Measurements from ENCODE around the gene TMEM63C.
A peak's percentile ranks its signal among the peaks of the same experiment; 100 is the strongest.

TMEM63C gene

DNA sequence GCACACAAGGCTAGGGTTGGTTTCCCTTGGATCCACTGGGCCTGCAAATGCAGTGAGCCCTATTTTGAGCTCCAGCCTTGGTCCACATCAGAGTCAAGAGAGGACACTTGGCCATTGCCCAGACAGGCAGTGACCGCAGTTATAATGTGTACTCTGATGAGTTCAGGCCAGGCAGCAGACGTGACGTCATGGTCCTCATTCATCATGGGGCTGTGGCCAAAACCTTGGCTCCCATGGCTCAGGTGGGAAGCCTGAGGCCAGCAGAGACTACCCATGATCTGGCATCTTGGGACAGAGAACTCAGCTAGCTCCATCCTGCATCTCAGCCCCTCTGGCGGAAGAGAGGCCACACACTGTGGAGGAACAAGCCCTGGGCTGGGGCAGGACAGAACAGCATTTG lies 16.4 kb downstream of the TMEM63C start:
- no peak for DNase-seq (ENCODE audit: low read depth in 3 of 3)

DNA sequence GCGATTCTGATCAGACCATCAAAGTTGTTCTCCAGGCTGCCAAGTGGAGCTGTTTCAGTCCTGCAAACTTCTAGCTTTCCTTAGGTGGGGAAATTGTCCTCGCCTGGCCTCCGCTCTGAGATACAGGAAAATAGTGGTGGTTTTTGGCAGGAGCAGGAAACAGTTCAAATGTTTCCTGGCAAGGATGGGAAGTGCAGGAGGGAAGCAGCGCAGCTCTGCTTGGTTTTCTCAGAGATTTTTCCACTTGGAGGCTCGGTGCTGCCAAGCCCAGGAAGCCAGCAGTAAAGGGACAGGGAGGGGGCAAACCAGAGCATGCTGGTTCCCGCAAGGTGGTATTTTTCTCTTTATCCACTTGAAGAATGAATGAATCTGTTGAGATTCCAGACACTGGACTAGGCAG lies 17.0 kb downstream of the TMEM63C start:
- no peak for DNase-seq (ENCODE audit: low read depth in 3 of 3)

DNA sequence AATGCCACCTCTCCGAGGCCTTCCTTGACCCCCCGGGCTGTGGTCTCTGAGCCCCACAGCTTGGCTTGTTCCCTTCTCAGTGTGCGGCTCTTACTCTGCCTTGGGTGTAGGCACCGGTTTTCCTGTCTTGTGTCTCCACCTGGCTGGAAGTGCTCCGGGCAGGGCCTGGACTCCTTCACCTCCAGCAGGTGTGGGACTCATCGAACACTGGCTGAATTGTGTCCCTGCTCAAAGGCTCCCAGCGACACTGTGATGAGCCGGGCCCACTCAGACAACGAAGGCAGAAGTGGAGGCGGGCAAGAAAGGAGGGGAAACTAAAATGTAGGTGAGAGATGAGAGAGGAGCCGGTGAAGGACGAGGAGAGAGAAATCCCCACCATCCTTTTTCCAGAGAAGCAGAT lies 18.0 kb downstream of the TMEM63C start:
- no peak for DNase-seq (ENCODE audit: low read depth in 3 of 3)

DNA sequence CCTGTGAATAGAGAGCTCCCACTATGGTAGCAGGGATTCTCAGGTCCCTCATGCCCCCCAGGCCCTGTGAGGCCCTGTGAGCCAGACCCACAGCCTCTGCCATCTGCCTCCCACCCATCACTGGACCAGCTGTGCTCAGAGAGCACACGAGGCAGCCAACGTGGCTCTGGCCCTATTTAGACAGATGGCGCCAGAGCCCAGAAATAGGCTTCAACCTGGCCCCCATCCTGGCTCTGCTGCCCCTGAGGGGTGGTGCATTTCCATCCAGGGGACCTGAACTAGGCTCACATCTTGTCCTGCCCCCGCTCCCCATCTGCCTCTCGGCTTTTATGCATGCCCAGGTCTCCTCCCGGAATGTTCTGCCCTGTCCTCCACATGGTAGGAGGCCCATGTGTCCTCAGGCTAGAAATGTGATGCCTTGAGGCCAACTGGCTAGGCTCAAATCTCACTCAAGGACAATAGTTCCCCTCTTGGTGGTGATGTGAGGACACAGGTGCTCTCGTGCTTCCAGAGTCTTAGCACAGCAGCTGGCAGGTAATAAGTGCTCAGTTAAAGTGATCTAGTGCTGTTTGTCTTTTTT lies 18.9 kb downstream of the TMEM63C start:
- no peak for DNase-seq (ENCODE audit: low read depth in 3 of 3)

DNA sequence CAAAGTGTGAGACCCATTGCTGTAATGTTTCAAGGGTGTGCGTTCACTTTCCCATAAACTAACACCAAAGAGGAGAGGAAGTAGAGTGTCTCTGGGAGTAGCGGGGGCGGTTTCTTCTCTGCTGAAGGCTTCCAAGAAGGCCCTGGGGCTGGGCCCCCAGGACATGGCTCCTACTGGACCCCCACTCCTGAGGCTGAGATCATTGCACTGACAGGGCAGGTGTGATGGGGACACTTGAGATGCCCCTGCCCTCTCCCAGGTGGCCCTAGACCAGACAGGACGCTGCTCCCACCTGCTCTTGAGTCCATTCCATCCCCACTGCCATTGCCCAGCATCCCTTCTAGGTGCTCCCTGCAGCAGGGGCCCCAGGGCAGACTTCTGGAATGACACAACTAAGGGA lies 20.1 kb downstream of the TMEM63C start:
- no peak for DNase-seq (ENCODE audit: low read depth in 3 of 3)

DNA sequence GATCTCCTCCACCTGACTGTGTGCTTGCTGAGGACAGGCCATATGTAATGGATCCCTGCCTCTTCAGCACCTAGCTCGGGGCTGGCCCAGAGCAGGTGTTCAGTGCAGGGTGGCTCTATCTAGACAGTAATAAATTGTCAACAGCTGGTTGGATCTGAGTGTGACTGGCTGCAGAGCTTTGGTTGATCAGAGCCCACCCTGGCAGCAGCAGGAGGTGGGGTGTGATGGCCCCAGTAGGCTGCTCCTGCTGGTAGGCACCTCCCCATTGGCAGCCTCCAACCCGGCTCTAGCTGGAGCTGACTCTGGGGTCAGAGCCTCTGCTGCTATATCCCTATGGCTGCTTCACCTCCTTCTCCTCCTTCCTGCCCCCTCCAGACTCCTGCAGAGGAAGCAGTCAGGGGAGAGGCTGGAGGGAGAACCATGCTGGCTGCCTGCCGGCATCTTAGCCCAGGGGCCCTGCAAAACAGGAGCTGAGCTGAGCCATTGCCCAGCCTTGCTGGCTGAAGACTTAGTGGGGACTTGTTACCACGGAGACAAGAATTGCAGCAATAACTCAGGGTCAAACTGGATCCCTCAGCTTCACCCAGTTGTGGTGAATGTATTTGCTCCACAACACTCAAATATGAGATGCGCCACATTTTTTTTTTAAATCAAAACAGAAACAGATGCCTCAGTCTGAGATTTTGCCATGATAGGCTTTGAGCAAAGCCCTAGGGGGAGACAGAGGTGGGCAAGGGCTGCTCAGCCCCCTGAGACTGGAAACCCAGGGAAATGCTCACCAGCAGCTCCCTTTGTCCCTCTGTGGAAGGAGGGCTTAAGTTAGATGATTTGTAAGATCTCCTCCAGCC lies 22.2 kb downstream of the TMEM63C start:
- DNase-seq (ENCODE audit: low read depth in 3 of 3): no peak

DNA sequence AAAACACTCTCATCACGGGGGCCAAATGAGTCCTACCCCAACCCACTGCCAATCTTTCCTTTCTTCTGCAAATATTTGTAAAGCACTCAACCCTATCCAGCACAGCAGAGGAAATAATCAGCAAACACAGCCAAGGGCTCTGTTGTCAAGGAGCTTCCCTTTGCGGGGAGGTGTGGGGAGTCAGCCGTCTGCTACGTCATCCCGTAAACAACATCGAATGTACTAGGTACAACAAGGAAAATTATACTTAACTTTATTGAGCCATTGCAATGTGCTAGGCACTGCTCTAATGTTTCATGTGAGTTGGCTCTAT lies 22.8 kb downstream of the TMEM63C start:
- no peak for DNase-seq (ENCODE audit: low read depth in 3 of 3)

DNA sequence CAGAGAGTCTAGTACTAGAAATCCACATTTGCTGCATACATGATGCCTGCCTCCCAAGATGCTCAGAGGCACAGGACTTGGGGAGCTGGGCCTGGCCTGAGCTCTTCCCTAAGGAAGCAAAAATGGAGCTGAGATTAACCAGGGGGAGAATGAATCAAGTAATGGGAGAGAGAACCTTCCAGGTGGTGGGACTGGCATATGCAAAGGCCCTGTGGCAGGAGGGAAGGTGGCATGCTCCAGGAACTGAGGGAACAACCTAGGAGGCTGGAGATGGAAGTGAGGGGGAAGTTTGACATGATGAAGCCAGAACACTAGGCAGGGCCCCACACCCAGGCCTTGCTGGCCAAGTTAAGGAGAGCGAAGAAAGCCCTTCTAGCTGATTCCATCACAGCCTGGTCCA lies 23.3 kb downstream of the TMEM63C start:
- no peak for DNase-seq (ENCODE audit: low read depth in 3 of 3)

DNA sequence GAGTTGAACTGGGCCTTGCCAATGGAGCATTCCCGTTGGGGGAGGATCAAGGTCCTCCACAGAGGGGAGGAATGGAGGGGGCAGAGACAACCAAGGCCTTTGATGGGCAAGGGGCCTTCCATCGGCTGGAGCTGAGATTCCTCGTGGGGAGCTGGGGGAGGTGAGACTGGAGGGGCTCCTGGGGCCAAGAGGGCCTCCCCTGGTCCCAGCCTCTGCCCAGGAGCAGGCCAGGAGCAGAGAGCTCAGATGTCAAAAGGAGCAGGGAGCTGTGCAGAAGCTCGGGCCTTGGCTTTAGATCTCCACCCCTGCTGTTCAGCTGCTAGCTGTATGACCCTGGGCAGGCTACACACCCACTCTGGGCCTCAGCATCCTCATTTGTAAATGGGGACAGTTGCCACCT lies 24.0 kb downstream of the TMEM63C start:
- no peak for DNase-seq (ENCODE audit: low read depth in 3 of 3)

DNA sequence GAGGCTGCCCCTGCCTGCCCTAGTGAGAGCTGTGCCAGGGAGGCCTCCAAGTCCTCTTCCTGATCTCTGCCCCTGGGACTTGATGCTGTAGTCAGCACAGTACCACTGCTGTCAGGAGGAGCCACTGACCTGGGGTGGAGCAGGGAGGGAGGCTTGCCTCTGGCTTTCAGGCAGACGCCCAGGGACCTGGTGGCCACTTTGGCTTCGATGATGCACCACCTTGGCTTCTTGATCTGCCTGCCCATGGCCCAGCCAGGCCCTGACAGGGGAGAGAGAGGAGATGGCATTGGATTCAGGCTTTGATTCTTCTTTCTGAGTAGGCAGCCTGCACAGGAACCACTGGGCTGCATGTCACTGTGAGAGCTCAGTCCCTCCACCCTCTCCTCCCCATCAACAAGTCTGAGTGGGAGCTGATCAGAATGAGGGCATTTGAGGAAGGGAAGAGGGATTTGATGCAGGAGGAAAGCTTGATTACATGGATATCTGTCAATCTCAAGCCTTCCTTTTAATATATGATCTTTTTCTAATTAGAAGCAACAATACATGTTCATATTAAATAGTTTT lies 24.7 kb downstream of the TMEM63C start:
- DNase-seq (ENCODE audit: low read depth in 3 of 3): no peak

DNA sequence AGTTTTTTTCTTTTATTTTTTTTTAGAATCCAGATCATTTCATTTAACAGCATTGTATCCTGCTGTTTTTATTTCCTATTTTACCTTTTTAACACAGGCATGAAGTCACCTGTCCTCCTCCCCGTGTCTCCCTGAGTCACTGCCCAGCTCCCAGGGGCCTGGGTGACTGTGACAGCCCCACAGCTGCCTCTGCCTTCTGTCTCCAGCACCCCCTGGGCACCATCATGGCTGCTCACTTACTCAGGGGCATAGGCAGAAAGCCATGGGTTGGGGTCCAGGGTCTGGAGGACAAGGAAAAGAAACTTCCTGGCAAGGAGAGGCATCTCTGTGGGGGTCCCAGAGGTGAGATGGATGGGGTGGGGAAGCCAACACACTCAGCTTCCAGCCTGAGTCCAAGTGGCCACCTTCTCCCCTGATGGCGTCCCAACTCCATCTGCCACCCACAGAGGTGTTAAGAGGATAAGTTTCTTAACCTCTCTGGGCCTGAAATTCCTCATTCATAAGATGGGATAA lies 25.3 kb downstream of the TMEM63C start:
- no peak for DNase-seq (ENCODE audit: low read depth in 3 of 3)

DNA sequence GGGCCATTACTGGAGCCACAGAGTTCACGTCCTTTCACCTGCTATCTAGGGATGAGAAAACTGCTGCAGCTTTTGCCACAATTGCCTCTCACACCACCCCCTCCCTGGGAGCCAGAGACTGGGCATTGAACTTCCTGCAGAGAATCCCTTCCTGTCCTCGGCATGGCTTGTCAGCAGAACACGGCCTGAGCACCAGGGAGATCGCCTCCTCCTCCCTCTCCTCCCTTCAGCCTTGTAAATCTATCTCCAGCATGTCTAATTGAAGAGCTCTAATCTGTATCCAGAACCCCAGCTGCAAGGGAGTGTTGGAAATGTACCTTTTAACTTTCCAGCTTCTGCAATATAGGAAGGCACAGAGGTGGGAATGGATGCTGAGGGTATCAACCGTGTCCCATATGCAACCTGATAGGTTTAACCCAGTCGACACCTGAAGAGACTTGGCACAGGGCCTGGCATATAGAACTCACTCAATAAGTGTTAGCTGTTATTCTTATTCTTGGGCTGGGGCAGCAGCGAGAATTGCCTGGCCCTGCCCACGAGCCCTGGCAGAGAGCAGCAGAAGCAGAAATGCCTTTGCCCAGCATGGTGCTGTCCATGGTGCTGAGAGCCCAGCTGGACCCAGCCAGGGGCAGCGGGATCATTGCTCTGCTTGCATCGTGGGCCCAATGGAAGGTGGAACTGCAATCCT lies 26.8 kb downstream of the TMEM63C start:
- DNase-seq (ENCODE audit: low read depth in 3 of 3): peak; percentile 6 to 32 (median 11)

DNA sequence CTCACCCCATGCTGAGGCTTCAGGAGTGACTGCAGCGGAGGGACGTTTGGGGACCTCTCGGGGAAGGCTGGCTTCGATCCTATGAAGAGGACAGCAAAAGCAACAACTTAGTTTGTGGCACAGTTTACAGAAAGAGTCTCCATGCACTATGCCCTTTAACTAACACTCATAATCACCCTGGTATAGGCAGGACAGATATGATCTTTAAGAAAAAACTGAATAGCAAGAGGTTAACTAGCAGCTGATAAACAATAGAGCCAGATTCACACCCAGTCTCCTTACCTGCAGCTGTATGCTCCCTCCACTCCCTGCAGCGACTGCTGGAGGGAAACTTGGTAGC lies 27.4 kb downstream of the TMEM63C start:
- DNase-seq (ENCODE audit: low read depth in 3 of 3): no peak

DNA sequence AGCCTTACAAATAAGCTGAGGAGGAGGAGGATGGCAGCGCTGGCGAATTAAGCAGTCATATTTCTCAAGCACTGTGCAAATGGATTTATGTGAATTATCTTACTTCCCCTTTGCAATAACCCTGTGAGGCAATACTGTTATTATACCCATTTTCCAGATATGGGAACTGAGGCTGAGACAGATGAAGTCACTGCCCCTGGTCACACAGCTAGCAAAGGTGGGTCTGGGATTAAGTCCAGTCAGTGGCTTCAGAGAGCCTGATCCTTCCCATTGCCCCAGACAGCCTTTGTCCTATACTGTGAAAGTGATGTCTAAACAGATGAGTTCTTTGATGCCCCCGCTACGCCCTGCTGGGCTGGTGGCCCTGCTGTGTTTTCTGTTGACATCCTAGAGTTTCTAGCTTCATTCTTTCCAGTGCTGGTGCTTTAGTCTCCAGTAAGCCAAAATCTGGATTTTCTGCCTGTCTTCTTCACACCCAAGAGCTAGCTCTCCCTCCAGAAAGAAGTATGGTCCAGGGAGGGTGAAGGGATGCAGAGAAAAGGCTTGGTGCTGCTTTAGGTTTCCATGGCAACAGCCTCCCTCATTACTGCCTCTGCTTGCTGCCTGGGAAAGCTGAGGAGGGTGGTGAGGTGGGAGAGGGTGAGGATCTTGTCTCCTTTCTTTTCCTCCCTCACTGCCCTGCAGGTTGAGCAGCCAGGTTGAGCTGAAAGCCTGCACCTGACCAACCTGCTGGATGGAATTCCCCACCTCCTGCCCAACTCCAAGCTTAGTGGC lies 30.7 kb downstream of the TMEM63C start:
- no peak for DNase-seq (ENCODE audit: low read depth in 3 of 3)

DNA sequence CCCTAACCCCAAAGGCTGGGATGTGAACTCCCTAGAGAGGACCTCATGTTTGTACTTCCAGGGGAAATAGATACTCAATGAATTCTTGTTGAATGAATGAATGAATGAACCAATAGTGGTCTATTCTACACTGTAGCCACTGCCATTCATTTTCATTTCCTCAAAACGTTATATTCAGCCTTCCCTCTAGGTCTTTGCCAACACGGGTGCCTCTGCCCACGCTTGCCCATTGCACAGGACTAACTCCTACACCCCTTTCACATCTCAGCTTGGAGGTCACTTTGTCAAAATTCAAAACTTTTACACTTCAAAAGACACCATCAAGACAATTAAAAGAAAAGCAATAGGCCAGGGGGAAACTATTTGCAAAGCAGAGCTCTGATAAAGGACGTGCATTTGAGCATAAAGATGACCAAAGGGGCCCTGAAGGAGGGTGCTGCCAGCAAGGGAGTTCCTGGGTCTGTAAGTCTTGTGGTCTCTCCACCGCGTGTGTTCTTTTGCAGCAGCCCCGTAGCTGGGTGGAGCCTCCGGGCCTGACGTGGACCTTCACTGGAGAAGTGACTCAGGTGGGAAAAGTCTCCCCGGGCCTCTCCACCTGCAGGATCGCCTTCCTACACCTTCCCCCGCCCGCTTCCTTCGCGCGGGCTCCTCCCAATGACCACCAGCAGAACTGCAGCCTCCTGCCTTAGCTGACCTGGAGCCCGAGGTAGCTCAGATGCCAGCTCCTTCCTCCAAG lies 31.5 kb downstream of the TMEM63C start:
- peak in 1 of 3 experiments; percentile 41 for DNase-seq (ENCODE audit: low read depth in 3 of 3)

DNA sequence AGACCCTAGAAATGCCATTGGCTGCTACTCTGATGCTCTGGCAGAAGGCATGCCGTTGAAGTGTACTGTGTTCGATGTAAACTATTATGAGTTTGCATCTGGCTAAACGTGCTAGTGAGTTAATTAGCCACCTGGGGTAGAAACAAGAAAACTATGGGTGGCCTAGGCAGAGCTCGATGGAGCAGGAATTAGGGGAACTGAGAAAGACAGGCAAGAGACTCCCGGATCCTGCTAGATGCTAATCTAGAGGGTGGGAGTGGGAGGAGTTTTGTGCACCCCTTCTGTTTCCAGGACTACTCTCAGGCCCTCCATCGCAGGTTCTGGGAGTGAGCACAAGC lies 32.0 kb downstream of the TMEM63C start:
- no peak for DNase-seq (ENCODE audit: low read depth in 3 of 3)

DNA sequence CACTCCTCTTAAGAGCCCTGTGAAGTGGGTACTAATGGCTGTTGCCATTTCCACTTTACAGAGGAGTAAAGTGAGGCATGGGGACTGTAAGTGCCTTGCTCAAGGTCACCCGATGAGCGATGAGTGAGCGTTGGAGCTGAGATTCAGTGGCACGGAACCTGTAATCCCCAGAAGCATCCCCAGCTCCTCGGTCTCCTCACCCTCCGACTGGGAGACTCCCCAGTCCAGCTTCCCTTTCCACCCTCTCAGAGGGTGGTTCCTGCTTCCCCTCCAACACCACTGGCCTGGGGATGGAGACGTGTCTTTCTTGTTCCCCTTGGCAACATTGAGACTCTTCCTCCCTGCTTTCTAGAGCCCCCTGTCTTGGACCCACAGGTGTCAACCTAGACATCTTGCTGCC lies 32.6 kb downstream of the TMEM63C start:
- no peak for DNase-seq (ENCODE audit: low read depth in 3 of 3)

DNA sequence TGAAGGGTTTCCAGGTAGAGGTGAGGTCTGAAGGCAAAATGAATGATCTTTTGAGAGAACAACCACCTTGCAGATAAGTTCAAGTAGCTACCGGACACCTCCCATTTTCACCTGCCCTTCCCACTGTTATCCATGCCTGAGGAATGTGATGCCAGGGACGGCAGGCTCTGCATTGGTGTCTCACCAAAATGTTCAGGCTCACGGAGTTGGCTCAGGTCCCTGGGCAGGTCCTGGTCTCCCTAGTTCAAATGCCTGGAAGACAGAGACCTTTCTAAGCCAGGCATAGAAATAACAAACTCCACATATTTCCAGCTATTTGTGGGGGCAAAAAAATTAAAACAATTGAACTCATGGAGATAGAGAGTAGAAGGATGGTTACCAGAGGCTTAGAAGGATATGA lies 36.0 kb downstream of the TMEM63C start:
- DNase-seq (ENCODE audit: low read depth in 3 of 3): no peak

DNA sequence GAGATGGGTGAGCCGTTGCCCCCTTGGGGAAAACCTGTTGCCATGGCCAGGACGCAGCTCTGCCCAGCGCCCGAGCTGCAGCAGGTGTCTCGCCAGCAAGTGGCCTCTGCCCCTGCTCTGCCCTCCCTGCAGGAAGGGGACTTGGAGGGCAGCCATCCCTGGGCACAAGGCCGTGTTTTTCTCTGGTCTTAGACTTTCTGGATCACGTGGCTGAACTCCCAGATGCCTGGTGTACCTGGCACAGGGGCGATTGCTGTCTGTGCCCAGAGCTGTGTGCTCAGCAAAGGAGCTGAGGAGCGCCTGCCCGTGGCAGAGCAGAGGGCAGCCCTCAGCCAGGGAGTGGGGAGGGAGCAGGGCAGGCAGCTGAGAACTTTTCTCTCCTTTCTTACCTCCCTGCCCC lies 38.0 kb downstream of the TMEM63C start:
- no peak for DNase-seq (ENCODE audit: low read depth in 3 of 3)

DNA sequence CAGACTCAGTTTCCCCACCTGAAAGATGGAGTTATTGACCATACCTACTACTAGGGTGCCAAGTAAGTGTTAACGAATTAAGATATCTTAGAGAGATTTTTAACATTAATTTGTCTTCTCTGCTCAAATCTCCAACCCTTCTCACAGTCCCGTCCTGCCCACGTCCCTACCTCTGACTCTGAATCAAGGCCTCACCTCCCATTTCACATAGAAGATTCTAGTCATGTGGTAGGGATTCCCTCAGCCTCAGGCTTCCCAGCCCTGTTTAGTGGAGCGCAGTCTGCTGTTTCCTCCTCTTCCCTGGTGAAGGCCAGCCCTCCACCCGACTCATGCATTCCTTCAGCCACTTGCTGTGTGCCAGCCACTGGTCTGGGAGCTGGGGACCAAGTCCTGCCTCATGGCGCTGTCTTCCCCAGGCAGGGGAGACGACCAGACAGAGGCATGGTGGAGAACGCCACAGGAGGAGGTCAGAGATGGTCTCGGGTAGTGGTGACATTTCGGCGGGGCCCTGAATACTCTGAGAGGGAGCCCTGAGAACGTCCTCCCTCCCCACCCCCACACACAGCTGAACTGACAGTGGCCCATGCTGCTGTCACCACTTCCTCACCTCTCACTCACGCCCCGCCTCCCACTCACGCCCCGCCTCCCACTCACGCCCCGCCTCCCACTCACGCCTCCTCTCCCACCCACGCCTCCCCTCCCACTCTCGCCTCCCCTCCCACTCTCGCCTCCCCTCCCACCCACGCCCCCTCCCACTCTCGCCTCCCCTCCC lies 38.8 kb downstream of the TMEM63C start:
- no peak for DNase-seq (ENCODE audit: low read depth in 3 of 3)
